Measurements from ENCODE around the gene HP1BP3. TPM values are rescaled to one million over a fixed set of nuclear protein-coding genes. Genes with fewer than 3 reads are reported as not detected.

HP1BP3 gene
- total RNA-seq, 2 experiments from 2014 or later = 156 to 169 TPM

DNA sequence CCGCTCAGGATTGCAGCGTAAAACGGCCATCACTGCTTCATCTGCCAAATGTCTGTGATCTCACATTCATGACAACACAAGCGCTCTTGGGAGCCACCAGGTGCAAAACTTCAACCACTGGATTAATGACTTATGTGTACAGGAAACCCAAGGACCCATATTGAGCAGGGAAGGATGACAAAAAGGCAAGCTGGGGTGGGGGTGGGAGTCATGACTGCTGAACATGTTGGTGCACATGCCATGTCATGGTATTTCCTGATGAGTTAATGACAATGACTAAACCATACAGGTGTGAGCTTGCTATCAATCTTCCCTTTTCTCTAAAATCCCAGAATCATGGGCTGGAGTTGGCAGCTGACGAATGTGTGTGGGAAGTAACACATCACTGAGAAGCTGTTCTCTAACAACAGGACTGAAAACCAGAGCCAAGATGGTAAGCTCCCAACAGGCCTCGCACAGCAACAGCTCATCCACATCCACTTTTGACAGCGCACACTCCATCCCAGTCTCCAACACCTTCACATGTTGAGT lies 51.5 kb downstream of the HP1BP3 start:
- H3K36me3 Mint-ChIP-seq = peaks cover 3% of the 10 kb centered on the region
- no peak for DNase-seq
- no peak overlapping the region for H3K4me3 Mint-ChIP-seq
- H3K27ac Mint-ChIP-seq = no peak overlapping the region
- peaks cover 9% of the 10 kb centered on the region for H3K27me3 Mint-ChIP-seq
- no peaks in the 10 kb centered on the region for H3K9me3 Mint-ChIP-seq
- peaks cover 16% of the 10 kb centered on the region for H3K4me1 Mint-ChIP-seq

DNA sequence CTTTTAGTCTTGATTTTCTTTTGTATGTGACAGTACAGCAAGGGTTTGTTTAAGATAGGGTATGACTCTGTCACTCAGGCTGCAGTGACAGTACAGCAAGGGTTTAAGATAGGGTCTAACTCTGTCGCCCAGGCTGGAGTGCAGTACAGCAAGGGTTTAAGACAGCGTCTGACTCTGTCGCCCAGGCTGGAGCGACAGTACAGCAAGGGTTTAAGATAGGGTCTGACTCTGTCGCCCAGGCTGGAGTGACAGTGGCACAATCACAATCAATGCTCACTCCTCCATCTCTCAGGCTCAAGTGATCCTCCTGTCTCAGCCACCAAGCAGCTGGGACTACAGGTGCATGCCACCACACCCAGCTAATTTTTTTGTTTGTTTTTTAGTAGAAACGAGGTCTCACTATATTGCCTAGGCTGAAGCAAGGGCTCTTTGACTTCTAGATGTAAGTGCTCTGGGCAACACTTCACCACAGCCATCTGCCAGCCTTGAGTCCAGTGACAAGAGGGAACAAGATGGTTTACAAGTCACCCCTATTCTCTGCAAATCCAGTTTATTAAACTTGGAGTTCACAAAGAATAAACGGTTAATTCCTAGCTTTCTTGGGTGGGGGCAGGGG lies 53.6 kb downstream of the HP1BP3 start:
- peak overlapping the region; percentile 80 for H3K4me3 Mint-ChIP-seq
- peak overlapping the region; percentile 20 for H3K27ac Mint-ChIP-seq
- H3K9me3 Mint-ChIP-seq = no peaks in the 10 kb centered on the region

DNA sequence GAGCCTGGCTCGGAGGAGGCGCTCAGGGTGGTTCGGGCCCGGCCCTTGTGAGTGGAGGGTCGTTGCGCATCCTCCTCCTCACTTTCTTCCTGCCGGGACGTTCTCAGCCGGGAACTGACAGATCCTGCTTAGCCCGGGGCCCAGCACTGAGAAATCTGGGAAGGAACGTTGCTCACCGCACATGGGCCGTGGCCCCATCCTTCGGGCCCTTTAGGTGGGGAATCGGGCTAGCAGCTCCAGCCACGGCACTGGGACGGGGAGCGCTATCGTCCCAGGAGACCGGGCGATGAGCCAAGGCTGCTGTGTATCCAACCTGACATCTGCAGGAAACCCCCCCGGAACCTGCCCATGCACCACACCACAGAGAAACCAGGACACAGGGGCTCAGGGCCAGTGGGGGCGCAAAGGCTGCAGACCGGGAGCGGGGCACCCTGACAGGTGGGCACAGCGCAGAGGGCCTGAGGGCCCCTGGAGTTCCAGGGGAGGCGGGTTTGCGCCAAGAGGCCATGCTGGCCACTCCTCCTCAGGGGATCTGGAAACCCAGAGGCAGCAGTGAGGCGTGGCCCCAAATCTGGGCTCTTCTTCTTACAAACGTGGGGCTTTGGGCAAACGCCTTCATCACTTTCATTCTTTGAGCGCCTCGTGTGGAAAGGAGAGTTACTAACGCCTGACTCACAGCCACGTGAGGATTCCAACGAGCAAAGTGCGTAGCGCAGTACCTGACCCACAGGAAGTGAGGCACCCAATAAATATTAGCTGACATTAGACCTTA lies 54.3 kb downstream of the HP1BP3 start, which contains the start of gene SH2D5:
Gene SH2D5, minus strand, starts transcription at position 116 of the 772 bp plus-strand sequence. CDS start 4,659 bp downstream, outside the sequence.
- Mint-ChIP-seq H3K27me3 (peaks cover 35% of the 10 kb centered on the region), H3K36me3 (no peaks in the 10 kb centered on the region), H3K27ac (peak within 1 kb of the TSS; percentile 72), H3K4me3 (peak within 1 kb of the TSS; percentile 80), H3K4me1 (peaks cover 19% of the 10 kb centered on the region), H3K9me3 (no peaks in the 10 kb centered on the region)
- peak; percentile 79 for DNase-seq

More for the DNA sequence above, 53.6 kb downstream of the HP1BP3 start:
- Mint-ChIP-seq H3K36me3 (no peaks in the 10 kb centered on the region), H3K27me3 (peaks cover 29% of the 10 kb centered on the region), H3K4me1 (peaks cover 19% of the 10 kb centered on the region)
- DNase-seq = no peak

GRCh38 chr1:20732071-20732587 lies 55.0 kb downstream of the HP1BP3 start:
- Mint-ChIP-seq H3K4me3 (peak overlapping the region; percentile 80), H3K27me3 (peaks cover 35% of the 10 kb centered on the region), H3K27ac (peak overlapping the region; percentile 72), H3K9me3 (no peaks in the 10 kb centered on the region), H3K36me3 (no peaks in the 10 kb centered on the region), H3K4me1 (peaks cover 19% of the 10 kb centered on the region)
- peak; percentile 79 for DNase-seq

DNA sequence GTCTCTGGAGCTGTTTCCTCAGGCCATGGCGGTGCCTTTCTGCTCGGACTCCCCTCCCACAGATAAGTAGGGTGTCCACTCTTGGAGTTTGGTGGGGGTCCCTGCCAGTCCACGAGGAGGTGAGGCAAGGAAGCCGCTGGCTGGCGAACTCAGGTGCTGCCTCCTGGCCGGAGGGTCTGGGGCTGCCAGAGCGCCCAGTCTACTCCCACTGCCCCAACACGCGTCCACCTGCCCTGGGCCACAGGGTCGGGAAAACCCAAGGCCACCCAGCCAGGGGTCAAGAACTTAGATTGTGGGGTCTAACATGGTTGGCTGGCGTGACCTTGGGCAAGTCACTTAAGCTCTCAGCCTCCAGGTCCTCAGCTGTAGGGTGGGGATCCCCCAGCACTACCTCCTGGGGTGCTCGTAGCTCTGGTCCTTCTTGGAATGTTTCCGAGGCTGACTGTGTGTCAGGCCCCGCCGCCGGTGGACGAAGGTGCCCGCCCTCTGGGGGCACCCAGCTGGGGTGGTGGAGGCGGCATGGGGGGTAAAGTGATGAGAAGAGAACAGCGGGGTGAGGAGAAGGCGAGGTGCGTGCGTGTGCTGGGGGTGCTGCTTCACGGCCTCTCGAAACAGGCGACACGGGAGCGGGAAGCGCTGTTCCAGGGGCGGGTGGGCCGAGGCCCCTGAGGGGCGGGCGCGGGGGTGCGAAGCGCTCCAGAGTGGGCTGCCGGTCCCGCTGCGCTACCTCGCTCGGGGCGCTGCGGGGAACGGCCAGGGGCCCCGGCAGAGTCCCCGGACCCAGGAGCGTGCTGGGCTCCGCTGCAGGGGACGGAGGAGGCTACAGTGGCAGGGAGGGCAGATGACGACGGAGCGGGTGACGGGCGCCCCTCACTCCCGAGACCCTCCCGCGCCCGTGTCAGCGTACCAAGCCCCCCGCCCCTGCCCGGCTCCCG lies 55.8 kb downstream of the HP1BP3 start:
- Mint-ChIP-seq H3K27ac (no peak overlapping the region), H3K4me3 (peak overlapping the region; percentile 75)

DNA sequence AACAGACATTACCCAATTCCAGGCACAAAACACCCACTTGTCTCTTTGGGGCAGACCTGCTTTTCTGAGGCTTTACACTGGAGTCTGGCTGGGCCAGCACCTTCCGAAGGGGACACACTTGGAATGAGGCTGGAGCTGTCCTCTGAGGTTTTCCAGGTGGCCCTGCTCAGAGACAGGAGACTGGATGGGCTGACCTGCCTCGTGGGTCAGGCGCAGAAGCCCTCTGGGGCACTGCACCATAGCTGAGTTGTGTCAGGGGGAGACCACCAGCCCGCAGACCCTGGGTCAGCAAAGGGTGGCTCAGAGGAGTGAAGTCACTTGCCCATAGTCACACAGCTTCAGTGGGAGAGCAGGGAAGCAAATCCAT lies 56.4 kb downstream of the HP1BP3 start:
- H3K4me3 Mint-ChIP-seq = peak overlapping the region; percentile 7
- H3K36me3 Mint-ChIP-seq = no peaks in the 10 kb centered on the region

More for the DNA sequence above, 55.8 kb downstream of the HP1BP3 start:
- H3K9me3 Mint-ChIP-seq = no peaks in the 10 kb centered on the region
- H3K27me3 Mint-ChIP-seq = peaks cover 35% of the 10 kb centered on the region
- H3K36me3 Mint-ChIP-seq = no peaks in the 10 kb centered on the region
- peak; percentile 33 for DNase-seq
- H3K4me1 Mint-ChIP-seq = peaks cover 19% of the 10 kb centered on the region

DNA sequence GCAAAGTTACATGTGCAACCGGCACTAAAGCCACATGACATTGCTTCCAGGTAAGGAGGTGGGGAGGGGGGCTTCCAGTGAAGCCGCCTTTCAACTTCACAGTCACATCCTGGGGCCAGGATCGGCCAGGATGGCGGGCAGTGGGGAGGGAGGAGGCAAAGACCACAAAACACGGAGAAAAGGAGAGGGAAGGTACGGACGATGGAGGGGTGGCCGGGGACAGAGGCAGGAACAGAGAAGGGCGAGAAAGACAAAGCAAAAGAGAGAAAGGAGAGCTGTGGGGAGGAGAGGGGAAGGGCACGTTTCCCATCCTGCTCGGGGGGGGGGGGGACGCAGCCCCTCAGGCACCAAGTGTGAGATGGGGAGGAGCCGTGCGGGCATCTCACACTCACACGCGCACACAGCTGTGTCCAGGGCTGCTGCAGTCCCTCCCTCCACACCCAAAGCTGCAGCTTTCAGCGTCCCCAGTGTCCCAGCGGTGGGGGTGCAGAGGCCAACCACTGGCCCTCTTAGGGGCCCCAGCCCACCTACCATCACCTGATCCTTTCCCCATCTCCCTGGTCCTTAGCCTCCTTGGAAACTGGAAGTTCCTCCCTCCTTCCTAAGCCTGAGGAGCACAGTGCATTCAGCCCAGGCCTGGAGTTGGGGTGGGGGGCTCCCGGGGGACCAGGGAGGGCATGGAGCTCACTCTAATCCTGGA lies 57.0 kb downstream of the HP1BP3 start:
- H3K9me3 Mint-ChIP-seq = no peaks in the 10 kb centered on the region
- DNase-seq = no peak
- H3K36me3 Mint-ChIP-seq = no peaks in the 10 kb centered on the region
- H3K4me1 Mint-ChIP-seq = peaks cover 19% of the 10 kb centered on the region
- no peak overlapping the region for H3K4me3 Mint-ChIP-seq
- H3K27me3 Mint-ChIP-seq = peaks cover 35% of the 10 kb centered on the region
- H3K27ac Mint-ChIP-seq = no peak overlapping the region

More for the DNA sequence above, 56.4 kb downstream of the HP1BP3 start:
- no peak for DNase-seq
- no peaks in the 10 kb centered on the region for H3K9me3 Mint-ChIP-seq
- H3K27ac Mint-ChIP-seq = no peak overlapping the region
- H3K4me1 Mint-ChIP-seq = peaks cover 19% of the 10 kb centered on the region
- peaks cover 35% of the 10 kb centered on the region for H3K27me3 Mint-ChIP-seq

DNA sequence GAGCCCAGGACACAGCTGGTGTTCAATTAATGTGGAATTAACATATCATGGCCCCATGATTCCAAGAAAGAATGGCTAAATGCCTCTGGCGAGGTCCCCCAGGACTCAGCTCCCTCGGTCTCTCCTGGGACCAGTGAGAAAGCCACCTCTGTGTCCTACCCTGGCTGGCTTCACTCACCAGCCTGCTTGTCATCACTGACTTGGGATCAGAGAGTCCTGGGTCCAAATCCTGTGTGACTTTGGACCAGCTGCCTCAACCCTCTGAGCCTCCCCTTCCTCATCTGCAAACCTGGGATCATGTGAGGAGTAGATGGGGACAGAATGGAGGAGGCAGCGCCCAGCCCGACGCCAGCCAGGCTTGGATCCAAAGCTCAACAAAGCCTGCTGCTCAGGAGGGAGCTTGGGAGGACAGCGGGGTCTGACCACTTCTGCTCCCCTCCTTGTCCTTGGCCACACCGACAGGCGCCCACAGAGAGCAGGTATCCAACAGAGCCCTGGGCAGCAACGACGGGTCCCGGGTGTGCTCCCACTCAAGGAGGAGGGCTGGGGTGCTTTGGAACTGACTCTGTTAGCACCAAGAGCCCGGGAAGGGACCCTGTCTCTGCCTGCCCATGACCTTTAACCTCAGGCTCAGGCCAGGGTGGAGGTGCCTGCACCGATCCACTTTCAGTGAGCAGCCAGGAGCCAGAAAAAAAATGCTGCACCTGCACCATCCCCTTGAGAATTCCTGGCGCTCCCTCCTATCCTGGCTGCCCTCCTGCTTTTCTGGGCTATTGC lies 57.8 kb downstream of the HP1BP3 start:
- DNase-seq = no peak
- no peak overlapping the region for H3K27ac Mint-ChIP-seq
- no peak overlapping the region for H3K4me3 Mint-ChIP-seq
- peaks cover 19% of the 10 kb centered on the region for H3K4me1 Mint-ChIP-seq
- H3K9me3 Mint-ChIP-seq = no peaks in the 10 kb centered on the region
- peaks cover 35% of the 10 kb centered on the region for H3K27me3 Mint-ChIP-seq
- H3K36me3 Mint-ChIP-seq = no peaks in the 10 kb centered on the region

GRCh38 chr1:20728371-20729154 lies 58.5 kb downstream of the HP1BP3 start:
- Mint-ChIP-seq H3K4me1 (peaks cover 16% of the 10 kb centered on the region), H3K36me3 (no peaks in the 10 kb centered on the region)
- DNase-seq = no peak

GRCh38 chr1:20727746-20728316 lies 59.3 kb downstream of the HP1BP3 start:
- no peak for DNase-seq
- Mint-ChIP-seq H3K4me1 (peaks cover 11% of the 10 kb centered on the region), H3K9me3 (no peaks in the 10 kb centered on the region), H3K27ac (no peak overlapping the region), H3K27me3 (peaks cover 35% of the 10 kb centered on the region), H3K36me3 (no peaks in the 10 kb centered on the region), H3K4me3 (no peak overlapping the region)

More at GRCh38 chr1:20728371-20729154, 58.5 kb downstream of the HP1BP3 start:
- Mint-ChIP-seq H3K4me3 (no peak overlapping the region), H3K9me3 (no peaks in the 10 kb centered on the region), H3K27me3 (peaks cover 35% of the 10 kb centered on the region), H3K27ac (no peak overlapping the region)

GRCh38 chr1:20726932-20727745 lies 60.0 kb downstream of the HP1BP3 start:
- H3K4me1 Mint-ChIP-seq = peaks cover 5% of the 10 kb centered on the region
- no peaks in the 10 kb centered on the region for H3K9me3 Mint-ChIP-seq
- DNase-seq = no peak
- H3K36me3 Mint-ChIP-seq = no peaks in the 10 kb centered on the region
- H3K27me3 Mint-ChIP-seq = peaks cover 35% of the 10 kb centered on the region
- H3K27ac Mint-ChIP-seq = no peak overlapping the region
- H3K4me3 Mint-ChIP-seq = no peak overlapping the region

Data from activated naive CD8-positive, alpha-beta T cell treated with anti-CD3 and anti-CD28 coated beads for 36 hours (primary cell).